GM19452 (cell line): ENCODE results near the gene ZNF384.
"Not testable (repeated sequence)": the region's sequence is repeated elsewhere in the genome, so short reads cannot be mapped to it uniquely, and the experiment has no call there.

Experiments used
- ATAC-seq: cut with Tn5 transposase; IDR thresholded peaks from one replicate; pipeline ENCODE4 v1.9.1; 2021; ENCODE audit not compliant: unreplicated experiment

The ZNF384 gene

GRCh38 chr12:6688999-6689882 is at the start of gene ZNF384:
TSS of gene ZNF384 (minus strand) at chr12:6689375. CDS start at chr12:6679520, 9,855 bp downstream.
- ATAC-seq: peak; percentile 82

- ATAC-seq: no peak
These were observed 47.6 kb upstream of the ZNF384 start for GRCh38 chr12:6736754-6737153.

GRCh38 chr12:6735448-6736191 is 46.4 kb upstream of the ZNF384 start:
- ATAC-seq: no peak

- ATAC-seq: no peak
These were observed 45.6 kb upstream of the ZNF384 start for GRCh38 chr12:6734506-6735387.

GRCh38 chr12:6730169-6730568 is 41.0 kb upstream of the ZNF384 start:
- no peak for ATAC-seq

GRCh38 chr12:6729186-6729585 is 40.0 kb upstream of the ZNF384 start:
- ATAC-seq: no peak

- no peak for ATAC-seq
These were observed 36.2 kb upstream of the ZNF384 start for GRCh38 chr12:6725350-6725749.

GRCh38 chr12:6724409-6724797 is 35.2 kb upstream of the ZNF384 start:
- ATAC-seq: peak; percentile 28

GRCh38 chr12:6723607-6724408 is 34.6 kb upstream of the ZNF384 start, which contains the start of gene COPS7A:
TSS of gene COPS7A (plus strand) at chr12:6724046. CDS start at chr12:6724657, 611 bp downstream.
- ATAC-seq: peak; percentile 90

GRCh38 chr12:6722863-6723262 is 33.7 kb upstream of the ZNF384 start:
- ATAC-seq: no peak

GRCh38 chr12:6716874-6717437 is 27.8 kb upstream of the ZNF384 start:
- no peak for ATAC-seq

GRCh38 chr12:6716031-6716873 is 27.1 kb upstream of the ZNF384 start:
- ATAC-seq: not testable (repeated sequence)

- no peak for ATAC-seq
These were observed 19.8 kb upstream of the ZNF384 start for GRCh38 chr12:6708960-6709394.

GRCh38 chr12:6708351-6708750 is 19.2 kb upstream of the ZNF384 start:
- ATAC-seq: not testable (repeated sequence)

GRCh38 chr12:6703631-6704030 is 14.5 kb upstream of the ZNF384 start:
- ATAC-seq: no peak

GRCh38 chr12:6701078-6701768 is 12.0 kb upstream of the ZNF384 start:
- no peak for ATAC-seq

GRCh38 chr12:6700646-6701051 is 11.5 kb upstream of the ZNF384 start, which contains the start of gene PIANP:
TSS of gene PIANP (minus strand) at chr12:6700815. CDS start at chr12:6698061, 2,754 bp downstream.
- no peak for ATAC-seq

GRCh38 chr12:6699989-6700645 is 10.9 kb upstream of the ZNF384 start:
- ATAC-seq: no peak
